HG02763 (cell line): ENCODE measurements around the gene TP73.
"Not testable (repeated sequence)": the region's sequence is repeated elsewhere in the genome, so short reads cannot be mapped to it uniquely, and the experiment has no call there.

Source experiments
- ATAC-seq: cut with Tn5 transposase; IDR thresholded peaks from one replicate; pipeline ENCODE4 v1.9.1; 2021; ENCODE audit warnings: mild to moderate bottlenecking, moderate library complexity; ENCODE audit not compliant: unreplicated experiment

The TP73 gene

GRCh38 chr1:3724416-3725030 is 72.2 kb downstream of the TP73 start:
- not testable (repeated sequence) for ATAC-seq

DNA sequence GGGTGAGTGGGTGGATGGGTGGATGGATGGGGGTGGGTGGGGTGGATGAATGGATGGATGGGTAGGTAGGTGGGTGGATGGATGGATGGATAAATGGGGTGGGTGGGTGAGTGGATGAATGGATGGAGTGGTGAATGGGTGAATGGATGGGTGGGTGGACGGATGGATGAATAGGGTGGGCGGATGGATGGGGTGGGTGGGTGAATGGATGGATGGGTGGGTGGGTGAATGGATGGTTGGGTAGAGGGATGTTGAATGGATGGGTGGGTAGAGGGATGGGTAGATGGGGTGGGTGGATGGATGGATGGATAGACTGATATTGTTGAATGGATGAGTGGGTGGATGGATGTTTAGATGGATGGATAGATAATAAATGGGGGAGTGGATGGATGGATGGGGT is 73.0 kb downstream of the TP73 start:
- no peak for ATAC-seq

- no peak for ATAC-seq
Observed at GRCh38 chr1:3727042-3727824, 74.9 kb downstream of the TP73 start.

GRCh38 chr1:3727825-3728776 is 75.8 kb downstream of the TP73 start:
- ATAC-seq, result no peak

GRCh38 chr1:3729594-3730542 is 77.6 kb downstream of the TP73 start:
- no peak for ATAC-seq

GRCh38 chr1:3730543-3731247 is 78.4 kb downstream of the TP73 start:
- ATAC-seq, result no peak

DNA sequence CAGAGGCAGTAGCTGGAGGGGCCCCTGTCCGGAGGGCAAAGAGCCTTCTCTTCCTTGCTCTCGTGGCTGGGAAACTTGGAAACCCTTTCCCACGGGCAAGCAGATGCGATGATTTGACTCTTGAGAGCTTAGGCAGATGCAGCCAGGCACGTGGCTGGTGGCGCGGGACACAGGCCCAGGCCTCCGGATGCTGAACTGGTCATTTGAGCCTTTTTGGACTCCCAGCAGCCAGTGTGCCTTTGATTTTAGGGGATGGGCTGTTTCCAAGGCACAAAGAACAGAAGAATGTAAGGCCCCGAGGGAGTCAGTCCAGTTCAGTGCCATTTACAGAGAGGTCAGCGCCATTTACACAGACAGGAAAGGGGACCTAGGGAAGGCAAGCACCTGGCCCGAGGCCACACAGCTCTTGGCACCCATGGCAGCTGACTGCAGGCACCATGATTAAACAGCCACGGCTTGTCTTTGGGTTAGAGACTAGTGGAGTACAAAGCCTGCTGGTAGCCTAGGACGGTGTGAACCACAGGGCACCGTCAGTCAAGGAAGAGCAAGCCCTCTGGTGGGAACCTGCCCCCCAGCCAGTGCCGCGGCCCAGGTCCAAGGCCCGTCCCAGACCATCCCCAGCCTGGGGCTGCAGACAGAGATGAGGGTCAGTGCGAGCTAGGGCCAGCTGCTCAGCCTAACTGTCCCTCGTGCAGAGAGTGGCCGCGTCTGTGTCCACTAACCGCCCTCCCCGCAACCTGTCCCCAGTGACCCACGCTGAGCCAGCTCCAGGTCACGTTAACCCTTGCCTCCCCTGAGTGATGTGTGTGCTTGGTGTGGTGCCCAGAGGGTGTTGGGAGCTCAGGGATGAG is 79.5 kb downstream of the TP73 start:
- no peak for ATAC-seq

GRCh38 chr1:3732434-3733093 is 80.2 kb downstream of the TP73 start:
- ATAC-seq, result no peak

GRCh38 chr1:3733094-3733882 is 81.0 kb downstream of the TP73 start:
- no peak for ATAC-seq

- no peak for ATAC-seq
Observed at GRCh38 chr1:3733883-3734589, 81.7 kb downstream of the TP73 start.

DNA sequence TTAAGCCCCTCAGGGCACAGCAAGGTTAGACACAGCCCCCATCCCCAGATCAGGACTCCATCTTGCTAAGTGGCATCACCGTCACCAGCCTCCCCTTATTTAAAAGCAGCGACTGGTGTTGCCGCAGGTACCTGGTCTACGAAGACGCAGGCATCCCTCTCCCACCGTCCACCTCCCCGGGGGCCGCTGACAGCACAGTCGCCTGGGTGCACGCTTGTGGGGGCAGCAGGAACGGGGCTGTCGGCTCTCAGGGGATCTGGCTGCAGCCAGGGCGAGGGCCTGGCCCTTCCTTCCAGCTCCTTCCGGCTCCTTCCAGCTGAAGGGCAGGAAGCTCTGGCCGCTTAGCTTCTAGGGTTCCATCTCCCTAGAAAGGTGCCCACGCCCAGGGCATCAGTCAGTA is 82.3 kb downstream of the TP73 start:
- no peak for ATAC-seq

- no peak for ATAC-seq
Observed at GRCh38 chr1:3735027-3735681, 82.8 kb downstream of the TP73 start.

DNA sequence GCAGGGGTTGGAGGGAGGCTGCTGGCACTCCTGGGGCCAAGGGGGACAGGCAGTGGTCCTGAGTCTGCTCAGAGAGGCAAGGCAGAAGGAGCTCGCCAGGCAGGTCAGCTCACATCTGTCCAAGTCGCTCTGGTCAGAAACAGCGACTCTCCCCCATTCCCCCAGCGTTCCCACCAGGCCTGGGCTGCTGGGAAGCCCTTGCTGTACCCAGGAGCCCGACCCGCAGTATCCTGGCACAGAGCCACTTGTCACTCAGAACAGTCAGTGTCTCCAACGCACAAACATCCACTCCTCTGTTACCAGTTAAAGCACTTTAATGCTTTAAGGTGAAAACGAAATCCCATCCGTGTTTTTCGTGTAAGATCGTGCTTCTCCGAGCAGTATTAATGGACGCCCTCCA is 83.4 kb downstream of the TP73 start:
- no peak for ATAC-seq

- ATAC-seq, result no peak
Observed at GRCh38 chr1:3736131-3736561, 83.8 kb downstream of the TP73 start.

- no peak for ATAC-seq
Observed at GRCh38 chr1:3736708-3737107, 84.4 kb downstream of the TP73 start.

DNA sequence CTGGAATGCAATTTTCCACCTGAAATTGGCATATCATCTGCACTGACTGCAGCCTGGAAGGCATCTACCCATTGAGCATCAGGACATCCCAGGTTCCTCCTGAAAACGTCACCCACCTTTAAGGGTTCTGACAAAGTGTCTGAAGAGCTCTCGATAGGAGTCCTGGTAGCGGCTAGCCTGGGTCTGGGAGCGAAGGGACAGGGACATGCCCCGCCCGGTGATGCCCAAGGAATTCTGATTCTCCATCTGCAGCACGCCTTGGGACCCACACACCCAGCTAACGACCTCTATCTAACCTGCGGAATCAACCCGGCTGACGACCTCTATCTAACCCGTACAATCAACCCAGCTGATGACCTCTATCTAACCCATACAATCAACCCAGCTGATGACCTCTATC is 86.6 kb downstream of the TP73 start:
- ATAC-seq, result no peak
